ENCODE measurements around the gene FER1L5.

The FER1L5 gene

GRCh38 chr2:96616535-96616934 is 26.0 kb upstream of the FER1L5 start:
- H3K36me3 ChIP-seq (ENCODE audit: control insufficient read depth, insufficient read depth, low read length), result peaks cover 83% of the 10 kb centered on the region
- H3K4me3 ChIP-seq (ENCODE audit: extremely low read depth, insufficient read depth, low read length, poor library complexity, severe bottlenecking), result no peak overlapping the region
- H3K9me3 ChIP-seq (ENCODE audit: control insufficient read depth, low read length), result no peaks in the 10 kb centered on the region
- no peak overlapping the region for H3K27ac ChIP-seq (ENCODE audit: low read depth, low read length, severe bottlenecking)
- H3K4me1 ChIP-seq (ENCODE audit: control insufficient read depth, insufficient read depth, low read length, poor library complexity, severe bottlenecking), result no peaks in the 10 kb centered on the region
- 97 to 98% methylated on average over 3 to 5 of the region's 6 CpGs for WGBS, 2 experiments (ENCODE audit: insufficient coverage in 2 of 2)

- Histone ChIP-seq H3K36me3 (ENCODE audit: control insufficient read depth, insufficient read depth, low read length) (peaks cover 80% of the 10 kb centered on the region), H3K4me1 (ENCODE audit: control insufficient read depth, insufficient read depth, low read length, poor library complexity, severe bottlenecking) (no peaks in the 10 kb centered on the region), H3K4me3 (ENCODE audit: extremely low read depth, insufficient read depth, low read length, poor library complexity, severe bottlenecking) (no peak overlapping the region), H3K9me3 (ENCODE audit: control insufficient read depth, low read length) (no peaks in the 10 kb centered on the region), H3K27ac (ENCODE audit: low read depth, low read length, severe bottlenecking) (no peak overlapping the region)
- 73 to 100% methylated on average over 1 to 2 of the region's 4 CpGs for WGBS, 2 experiments (ENCODE audit: insufficient coverage in 2 of 2)
These were observed 25.6 kb upstream of the FER1L5 start for GRCh38 chr2:96617012-96617411.

DNA sequence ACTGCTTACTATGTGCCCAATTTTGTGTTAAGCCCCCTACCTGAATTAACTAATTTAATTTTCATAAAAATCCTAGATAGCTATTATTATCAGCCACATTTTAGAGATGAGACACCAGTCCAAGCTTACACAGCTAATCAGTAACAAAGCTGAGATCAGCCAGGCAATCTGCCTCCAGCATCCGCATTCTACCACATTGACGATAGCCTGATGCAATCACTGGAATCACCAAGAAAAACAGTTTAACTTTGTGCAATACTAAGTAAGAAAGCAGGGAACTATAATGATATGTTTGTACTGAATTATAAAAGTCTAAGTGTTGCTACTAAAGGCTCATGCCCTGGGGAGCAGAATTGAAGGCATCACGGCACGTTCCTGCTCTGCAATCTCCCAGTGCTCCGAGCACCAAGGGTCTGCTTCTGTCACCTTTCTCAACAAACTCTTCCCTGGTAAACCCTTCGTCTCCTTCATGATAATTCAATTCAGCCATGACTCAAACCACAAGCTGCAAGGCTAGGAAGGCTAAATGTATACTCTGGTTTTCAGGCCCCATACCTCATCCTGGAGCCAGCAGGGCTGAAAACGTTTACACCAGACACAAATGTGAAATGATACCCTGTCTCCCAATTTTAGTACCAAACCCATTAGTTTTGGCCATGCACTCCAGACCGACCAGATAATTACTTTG is 23.8 kb upstream of the FER1L5 start:
- Histone ChIP-seq H3K4me1 (ENCODE audit: control insufficient read depth, insufficient read depth, low read length, poor library complexity, severe bottlenecking) (no peaks in the 10 kb centered on the region), H3K9me3 (ENCODE audit: control insufficient read depth, low read length) (no peaks in the 10 kb centered on the region), H3K4me3 (ENCODE audit: extremely low read depth, insufficient read depth, low read length, poor library complexity, severe bottlenecking) (no peak overlapping the region), H3K27ac (ENCODE audit: low read depth, low read length, severe bottlenecking) (no peak overlapping the region), H3K36me3 (ENCODE audit: control insufficient read depth, insufficient read depth, low read length) (peaks cover 79% of the 10 kb centered on the region)
- WGBS, 2 experiments (ENCODE audit: insufficient coverage in 2 of 2), result 84 to 91% methylated on average over 6 to 8 of the region's 8 CpGs

DNA sequence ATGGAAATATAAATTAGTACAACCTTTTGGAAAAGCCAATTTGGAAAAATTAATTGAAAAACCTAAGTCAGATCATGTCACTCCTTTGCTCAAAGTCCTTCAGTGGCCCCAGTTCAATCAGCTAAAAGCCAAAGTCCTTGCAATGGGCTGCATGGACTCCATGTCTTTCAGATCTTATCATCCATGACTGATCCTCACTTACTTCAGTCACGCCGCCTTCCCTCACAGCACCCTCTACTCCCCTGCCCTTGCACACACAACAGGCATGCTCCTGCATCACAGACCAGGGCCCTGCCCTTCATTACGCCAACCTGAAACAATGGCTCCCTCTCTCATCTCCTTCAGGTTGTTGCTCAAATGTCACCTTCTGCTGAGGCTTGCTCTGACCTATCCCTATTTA is 20.0 kb upstream of the FER1L5 start:
- Histone ChIP-seq H3K36me3 (ENCODE audit: control insufficient read depth, insufficient read depth, low read length) (peaks cover 57% of the 10 kb centered on the region), H3K4me3 (ENCODE audit: extremely low read depth, insufficient read depth, low read length, poor library complexity, severe bottlenecking) (no peak overlapping the region)
- 85 to 91% methylated on average over 3 of the region's 3 CpGs for WGBS, 2 experiments (ENCODE audit: insufficient coverage in 2 of 2)

DNA sequence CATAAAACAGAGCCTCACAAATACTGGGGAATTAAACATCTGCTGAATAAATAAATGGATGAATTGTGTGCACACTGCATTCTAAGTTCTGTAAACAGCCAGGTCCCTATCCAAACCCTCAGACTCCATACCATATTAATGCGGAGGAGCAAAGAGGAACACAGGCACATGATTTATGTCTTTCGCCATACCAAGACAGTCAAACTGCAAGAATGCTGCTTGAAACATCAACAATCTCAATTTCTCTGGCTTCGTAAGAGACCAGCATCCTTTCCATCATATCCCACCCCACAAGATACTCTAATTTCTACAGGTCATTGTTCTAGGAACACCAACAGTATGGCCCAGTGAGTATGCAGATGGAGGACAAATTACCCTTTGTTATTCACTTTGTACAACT is 19.4 kb upstream of the FER1L5 start:
- peaks cover 62% of the 10 kb centered on the region for H3K36me3 ChIP-seq (ENCODE audit: control insufficient read depth, insufficient read depth, low read length)
- H3K4me3 ChIP-seq (ENCODE audit: extremely low read depth, insufficient read depth, low read length, poor library complexity, severe bottlenecking), result no peak overlapping the region
- no peak overlapping the region for H3K27ac ChIP-seq (ENCODE audit: low read depth, low read length, severe bottlenecking)
- H3K9me3 ChIP-seq (ENCODE audit: control insufficient read depth, low read length), result no peaks in the 10 kb centered on the region
- no peaks in the 10 kb centered on the region for H3K4me1 ChIP-seq (ENCODE audit: control insufficient read depth, insufficient read depth, low read length, poor library complexity, severe bottlenecking)
- 95 to 100% methylated on average over 2 to 3 of the region's 3 CpGs for WGBS, 2 experiments (ENCODE audit: insufficient coverage in 2 of 2)

More for the DNA sequence above, 20.0 kb upstream of the FER1L5 start:
- Histone ChIP-seq H3K4me1 (ENCODE audit: control insufficient read depth, insufficient read depth, low read length, poor library complexity, severe bottlenecking) (no peaks in the 10 kb centered on the region), H3K9me3 (ENCODE audit: control insufficient read depth, low read length) (no peaks in the 10 kb centered on the region), H3K27ac (ENCODE audit: low read depth, low read length, severe bottlenecking) (no peak overlapping the region)

DNA sequence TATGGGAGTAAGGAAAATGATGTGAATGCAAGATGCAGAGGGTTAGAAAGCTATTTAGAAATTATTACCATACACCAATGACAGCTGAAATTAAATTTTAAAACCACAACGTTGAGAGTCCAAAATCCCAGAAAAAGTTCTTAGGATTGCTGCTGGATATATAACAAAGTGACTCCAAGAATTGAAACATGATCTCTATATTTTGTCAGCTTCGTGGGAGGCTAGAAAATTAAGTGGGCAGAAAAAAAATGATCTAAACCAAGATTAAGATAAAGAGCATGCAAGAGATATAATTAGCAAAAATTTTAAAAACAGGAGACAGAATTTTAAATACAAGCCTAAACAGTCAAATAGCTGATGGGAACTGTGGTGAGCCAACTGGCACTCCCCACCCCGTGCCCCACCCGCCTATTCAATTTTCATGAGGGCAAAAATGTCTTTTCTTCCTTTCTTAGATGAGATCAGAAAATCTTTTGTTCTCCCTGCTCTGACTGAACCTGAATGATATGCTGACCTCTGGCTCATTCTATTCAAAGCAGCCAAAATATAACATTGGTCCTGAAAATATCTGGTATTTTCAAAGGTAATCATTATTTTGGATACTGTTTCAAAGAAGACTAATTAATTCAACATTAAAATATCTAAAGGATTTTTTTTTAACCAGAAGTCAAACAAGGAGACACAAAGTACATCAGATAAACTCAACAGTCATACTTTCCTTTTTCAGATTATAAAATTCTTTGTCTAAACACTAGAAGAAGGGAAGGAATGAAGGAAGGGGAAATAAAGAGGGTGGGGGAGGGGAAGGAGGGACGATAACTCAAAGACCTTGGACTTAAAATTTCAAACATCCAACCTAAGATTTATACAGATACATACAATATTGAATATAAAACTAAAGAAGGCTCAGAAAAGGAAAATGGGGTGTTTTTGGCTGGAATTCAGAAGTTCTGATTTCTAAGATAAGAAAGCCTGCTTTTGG is 16.7 kb upstream of the FER1L5 start:
- Histone ChIP-seq H3K27ac (ENCODE audit: low read depth, low read length, severe bottlenecking) (no peak overlapping the region), H3K36me3 (ENCODE audit: control insufficient read depth, insufficient read depth, low read length) (peaks cover 67% of the 10 kb centered on the region), H3K4me3 (ENCODE audit: extremely low read depth, insufficient read depth, low read length, poor library complexity, severe bottlenecking) (no peak overlapping the region), H3K4me1 (ENCODE audit: control insufficient read depth, insufficient read depth, low read length, poor library complexity, severe bottlenecking) (no peaks in the 10 kb centered on the region), H3K9me3 (ENCODE audit: control insufficient read depth, low read length) (no peaks in the 10 kb centered on the region)
- WGBS, 2 experiments (ENCODE audit: insufficient coverage in 2 of 2), result 89 to 100% methylated on average over 2 to 3 of the region's 5 CpGs

GRCh38 chr2:96626553-96626942 is 16.0 kb upstream of the FER1L5 start:
- 94 to 100% methylated on average over 1 to 2 of the region's 2 CpGs for WGBS, 2 experiments (ENCODE audit: insufficient coverage in 2 of 2)
- Histone ChIP-seq H3K4me1 (ENCODE audit: control insufficient read depth, insufficient read depth, low read length, poor library complexity, severe bottlenecking) (no peaks in the 10 kb centered on the region), H3K36me3 (ENCODE audit: control insufficient read depth, insufficient read depth, low read length) (peaks cover 68% of the 10 kb centered on the region), H3K9me3 (ENCODE audit: control insufficient read depth, low read length) (no peaks in the 10 kb centered on the region), H3K27ac (ENCODE audit: low read depth, low read length, severe bottlenecking) (no peak overlapping the region), H3K4me3 (ENCODE audit: extremely low read depth, insufficient read depth, low read length, poor library complexity, severe bottlenecking) (no peak overlapping the region)

DNA sequence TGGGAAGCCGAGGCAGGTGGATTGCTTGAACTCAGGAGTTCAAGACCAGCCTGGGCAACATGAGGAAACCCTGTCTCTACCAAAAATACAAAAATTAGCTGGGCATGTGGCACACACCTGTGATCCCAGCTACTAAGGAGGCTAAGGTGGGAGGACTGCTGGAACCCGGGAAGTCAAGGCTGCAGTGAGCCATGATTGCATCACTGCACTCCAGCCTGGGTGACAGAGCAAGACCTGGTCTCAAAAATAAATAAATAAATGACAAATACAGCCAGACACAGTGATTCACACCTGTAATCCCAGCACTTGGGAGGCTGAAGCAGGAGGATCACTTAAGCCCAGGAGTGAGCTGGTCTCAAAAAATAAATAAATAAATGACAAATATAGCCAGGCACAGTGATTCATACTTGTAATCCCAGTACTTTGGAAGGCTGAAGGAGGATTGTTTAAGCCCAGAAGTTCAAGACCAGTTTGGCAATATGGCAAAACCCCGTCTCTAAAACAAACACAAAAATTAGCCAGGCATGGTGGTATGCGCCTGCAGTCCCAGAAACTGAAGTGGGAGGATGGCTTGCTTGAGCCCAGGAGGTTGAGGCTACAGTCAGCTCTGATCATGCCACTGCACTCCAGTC is 10.6 kb upstream of the FER1L5 start:
- 89 to 100% methylated on average over 3 of the region's 4 CpGs for WGBS, 2 experiments (ENCODE audit: insufficient coverage in 2 of 2)
- Histone ChIP-seq H3K9me3 (ENCODE audit: control insufficient read depth, low read length) (no peaks in the 10 kb centered on the region), H3K4me1 (ENCODE audit: control insufficient read depth, insufficient read depth, low read length, poor library complexity, severe bottlenecking) (peaks cover 8% of the 10 kb centered on the region), H3K4me3 (ENCODE audit: extremely low read depth, insufficient read depth, low read length, poor library complexity, severe bottlenecking) (no peak overlapping the region), H3K36me3 (ENCODE audit: control insufficient read depth, insufficient read depth, low read length) (peaks cover 76% of the 10 kb centered on the region), H3K27ac (ENCODE audit: low read depth, low read length, severe bottlenecking) (no peak overlapping the region)

- H3K27ac ChIP-seq (ENCODE audit: low read depth, low read length, severe bottlenecking), result no peak overlapping the region
- H3K4me3 ChIP-seq (ENCODE audit: extremely low read depth, insufficient read depth, low read length, poor library complexity, severe bottlenecking), result no peak overlapping the region
- 92 to 99% methylated on average over 9 of the region's 9 CpGs for WGBS, 2 experiments (ENCODE audit: insufficient coverage in 2 of 2)
- no peaks in the 10 kb centered on the region for H3K9me3 ChIP-seq (ENCODE audit: control insufficient read depth, low read length)
- peaks cover 9% of the 10 kb centered on the region for H3K4me1 ChIP-seq (ENCODE audit: control insufficient read depth, insufficient read depth, low read length, poor library complexity, severe bottlenecking)
- H3K36me3 ChIP-seq (ENCODE audit: control insufficient read depth, insufficient read depth, low read length), result peaks cover 62% of the 10 kb centered on the region
These were observed 8.9 kb upstream of the FER1L5 start for GRCh38 chr2:96633641-96634040.

- WGBS, 2 experiments (ENCODE audit: insufficient coverage in 2 of 2), result 93 to 94% methylated on average over 10 of the region's 14 CpGs
- Histone ChIP-seq H3K9me3 (ENCODE audit: control insufficient read depth, low read length) (no peaks in the 10 kb centered on the region), H3K27ac (ENCODE audit: low read depth, low read length, severe bottlenecking) (no peak overlapping the region), H3K4me3 (ENCODE audit: extremely low read depth, insufficient read depth, low read length, poor library complexity, severe bottlenecking) (peak overlapping the region; percentile 75), H3K4me1 (ENCODE audit: control insufficient read depth, insufficient read depth, low read length, poor library complexity, severe bottlenecking) (peaks cover 9% of the 10 kb centered on the region), H3K36me3 (ENCODE audit: control insufficient read depth, insufficient read depth, low read length) (peaks cover 35% of the 10 kb centered on the region)
These were observed 5.9 kb upstream of the FER1L5 start for GRCh38 chr2:96636551-96637171.
